HepG2 (cell line): ENCODE results near the gene CHST2.

Experiments
- ASH2L ChIP-seq: fragments of 300-600, 200-600 bp; sonication (generic); IDR thresholded peaks from 2 replicates; pipeline ENCODE4 v1.7.0; 2017; ENCODE audit warnings: low read depth, mild to moderate bottlenecking, moderate library complexity, mixed read lengths, low read length; ENCODE audit not compliant: insufficient read length
- ATF6 ChIP-seq: sonication (generic); formaldehyde crosslinking; conservative IDR thresholded peaks from 2 replicates; pipeline ENCODE4 v1.4.0; 2020; ENCODE audit warnings: missing genetic modification reagents
- CTCF ChIP-seq: sonication (generic); formaldehyde crosslinking; IDR thresholded peaks from 2 replicates; pipeline ENCODE4 v1.5.0; 2020; ENCODE audit warnings: mild to moderate bottlenecking, missing genetic modification reagents, moderate library complexity
- EP300 ChIP-seq, 3 experiments: sonication (generic) in 1 of 3; formaldehyde crosslinking in 1 of 3; IDR thresholded peaks; 2 replicates each; pipeline versions ENCODE4 v1.5.1 to v1.6.1; 2011 to 2020; ENCODE audit warnings: low read depth in 2 of 3, low read length in 2 of 3, borderline replicate concordance in 1 of 3, improper control_type of control experiment in 1 of 3, mild to moderate bottlenecking in 1 of 3, missing genetic modification reagents in 1 of 3, moderate library complexity in 1 of 3
- EZH2 ChIP-seq: conservative IDR thresholded peaks from 2 replicates; pipeline ENCODE4 v1.6.1; 2012; ENCODE audit warnings: mild to moderate bottlenecking, low read depth, low read length, moderate library complexity
- GATAD2A ChIP-seq: IDR thresholded peaks from 2 replicates; pipeline ENCODE4 v1.6.1; 2016
- JUND ChIP-seq: sonication (generic); formaldehyde crosslinking; IDR thresholded peaks from 2 replicates; pipeline ENCODE4 v1.8.0; 2022; ENCODE audit warnings: mild to moderate bottlenecking, missing genetic modification reagents
- KLF6 ChIP-seq: IDR thresholded peaks from 2 replicates; pipeline ENCODE4 v1.8.0; 2016; ENCODE audit warnings: missing biosample characterization, missing genetic modification reagents
- POLR2AphosphoS5 ChIP-seq: IDR thresholded peaks from 2 replicates; pipeline ENCODE4 v1.6.1; 2012; ENCODE audit warnings: low read depth, low read length
- TAF1 ChIP-seq: sonication (generic); formaldehyde crosslinking; IDR thresholded peaks from 2 replicates; pipeline ENCODE4 v1.4.0; 2020; ENCODE audit warnings: missing genetic modification reagents
- ZBTB20 ChIP-seq: sonication (generic); formaldehyde crosslinking; IDR thresholded peaks from 2 replicates; pipeline ENCODE4 v1.8.1; 2023; ENCODE audit warnings: missing genetic modification reagents, low read depth, mild to moderate bottlenecking, borderline replicate concordance
- ZNF253 ChIP-seq: sonication (generic); formaldehyde crosslinking; IDR thresholded peaks from 2 replicates; pipeline ENCODE4 v1.8.0; 2022; ENCODE audit warnings: mild to moderate bottlenecking, missing genetic modification reagents, borderline replicate concordance

GRCh38 chr3:143150071-143150470 is 30.5 kb downstream of the CHST2 start:
- TF ChIP-seq POLR2AphosphoS5, result no peak
- no peak for TF ChIP-seq ATF6 (CRISPR knock-in tag)
- TF ChIP-seq KLF6 (CRISPR knock-in tag), result no peak
- no peak for TF ChIP-seq EP300 (IDR thresholded peaks at IDR 0.05; ENCODE audit: low read depth in 2 of 2, low read length in 2 of 2)
- no peak for TF ChIP-seq EP300 (CRISPR knock-in tag; IDR thresholded peaks at IDR 0.05; ENCODE audit: borderline replicate concordance)
- no peak for TF ChIP-seq EZH2
- no peak for TF ChIP-seq ZBTB20 (CRISPR knock-in tag)
- no peak for TF ChIP-seq GATAD2A
- no peak for TF ChIP-seq ASH2L
- no peak for TF ChIP-seq JUND (CRISPR knock-in tag)
- no peak for TF ChIP-seq CTCF
- no peak for TF ChIP-seq ZNF253
- TF ChIP-seq TAF1 (CRISPR knock-in tag), result no peak
